NK-92 (cell line): ENCODE data around the gene ERG28.
A peak's percentile ranks its signal among the peaks of the same experiment; 100 is the strongest.
"Not testable (repeated sequence)": the region's sequence is repeated elsewhere in the genome, so short reads cannot be mapped to it uniquely, and the experiment has no call there.

ENCODE experiments used
- DNase-seq: peaks from one replicate; lab custom pipeline; 2025; ENCODE audit not compliant: unreplicated experiment; lab: John Stamatoyannopoulos, UW

Gene ERG28

GRCh38 chr14:75660630-75661498 lies at the start of gene ERG28, which contains the start of gene TTLL5:
Gene ERG28, minus strand, starts transcription at chr14:75660876. Its CDS starts 3,374 bp downstream, at chr14:75657502.
Gene TTLL5, plus strand, starts transcription at chr14:75661246. Its CDS starts 1,904 bp downstream, at chr14:75663150.
- peak; percentile 98 for DNase-seq

GRCh38 chr14:75709207-75709812 lies 48.6 kb upstream of the ERG28 start:
- no peak for DNase-seq

GRCh38 chr14:75705014-75705413 lies 44.3 kb upstream of the ERG28 start:
- DNase-seq: no peak

- DNase-seq: no peak
Observed at GRCh38 chr14:75703467-75703866, 42.8 kb upstream of the ERG28 start.

- no peak for DNase-seq
Observed at GRCh38 chr14:75702616-75703261, 42.1 kb upstream of the ERG28 start.

GRCh38 chr14:75702122-75702521 lies 41.4 kb upstream of the ERG28 start:
- no peak for DNase-seq

GRCh38 chr14:75700295-75700694 lies 39.6 kb upstream of the ERG28 start:
- no peak for DNase-seq

GRCh38 chr14:75699331-75699730 lies 38.7 kb upstream of the ERG28 start:
- DNase-seq: no peak

GRCh38 chr14:75697918-75698317 lies 37.2 kb upstream of the ERG28 start:
- DNase-seq: no peak

GRCh38 chr14:75697386-75697785 lies 36.7 kb upstream of the ERG28 start:
- DNase-seq: no peak

- DNase-seq: not testable (repeated sequence)
Observed at GRCh38 chr14:75695025-75695424, 34.3 kb upstream of the ERG28 start.

GRCh38 chr14:75690010-75690409 lies 29.3 kb upstream of the ERG28 start:
- DNase-seq: no peak

GRCh38 chr14:75689012-75689411 lies 28.3 kb upstream of the ERG28 start:
- DNase-seq: no peak

GRCh38 chr14:75685910-75686309 lies 25.2 kb upstream of the ERG28 start:
- no peak for DNase-seq

- no peak for DNase-seq
Observed at GRCh38 chr14:75675265-75675960, 14.7 kb upstream of the ERG28 start.

- DNase-seq: no peak
Observed at GRCh38 chr14:75673345-75674035, 12.8 kb upstream of the ERG28 start.

GRCh38 chr14:75672605-75673192 lies 12.0 kb upstream of the ERG28 start:
- no peak for DNase-seq

GRCh38 chr14:75667099-75667765 lies 6.6 kb upstream of the ERG28 start:
- no peak for DNase-seq

- no peak for DNase-seq
Observed at GRCh38 chr14:75662966-75663365, 2.3 kb upstream of the ERG28 start.

- no peak for DNase-seq
Observed at GRCh38 chr14:75661499-75661814, 781 bp upstream of the ERG28 start.
